Measurements from ENCODE around the gene CD9. TPM values are rescaled to one million over a fixed set of nuclear protein-coding genes. Genes with fewer than 3 reads are reported as not detected.

The CD9 gene
- polyA plus RNA-seq, 1 of the 3 experiments (the other 2 are of a cell fraction), result 76.6 TPM

DNA sequence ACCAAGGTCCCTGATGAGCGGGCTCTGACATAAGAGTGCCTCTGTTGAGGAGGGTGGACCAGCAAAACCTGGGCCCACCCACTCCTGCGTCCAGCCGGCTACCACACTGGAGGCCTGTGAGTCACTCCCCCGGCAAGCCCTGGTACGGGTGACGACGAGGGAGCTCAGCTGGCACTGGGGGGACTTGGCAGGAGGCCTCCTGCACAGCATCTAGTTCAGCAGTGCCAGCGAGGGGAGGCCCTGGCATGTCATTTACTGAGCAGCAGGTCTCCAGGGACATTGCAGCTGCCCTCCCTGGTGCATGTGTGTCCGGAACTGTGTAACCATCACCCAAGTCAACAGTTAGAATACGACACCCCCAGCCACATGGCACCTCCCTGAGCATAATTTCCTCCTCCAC, 24.4 kb downstream of the CD9 start:
- DNase-seq, result no peak
- no peaks in the 10 kb centered on the region for H3K27me3 ChIP-seq (ENCODE audit: insufficient read depth)
- H3K9ac ChIP-seq, result no peak overlapping the region
- H4K20me1 ChIP-seq (ENCODE audit: insufficient read depth), result no peaks in the 10 kb centered on the region
- TF ChIP-seq FOXM1 (IDR thresholded peaks at IDR 0.05; ENCODE audit: low read depth) (no peak), RXRA (IDR thresholded peaks at IDR 0.05; ENCODE audit: borderline replicate concordance, low read depth) (no peak), RAD21 (IDR thresholded peaks at IDR 0.05; ENCODE audit: low read length) (no peak), REST (IDR thresholded peaks at IDR 0.05; ENCODE audit: low read depth, low read length) (no peak), YY1 (IDR thresholded peaks at IDR 0.05; ENCODE audit: low read depth) (no peak), FOXJ3 (CRISPR knock-in tag; IDR thresholded peaks at IDR 0.05) (no peak), NRF1 (IDR thresholded peaks at IDR 0.05; ENCODE audit: low read depth, low read length) (no peak), TAF1 (IDR thresholded peaks at IDR 0.05; ENCODE audit: borderline replicate concordance, low read depth, low read length) (no peak), EZH2phosphoT487 (IDR thresholded peaks at IDR 0.05; ENCODE audit: borderline replicate concordance, low read depth) (no peak), SMC3 (IDR thresholded peaks at IDR 0.05; ENCODE audit: low read depth, low read length) (no peak), NFIC (IDR thresholded peaks at IDR 0.05; ENCODE audit: borderline replicate concordance) (peak; percentile 42; the same call in 1 of the 2 replicates), IRF3 (IDR thresholded peaks at IDR 0.05; ENCODE audit: low read depth, low read length) (no peak), FOSL2 (IDR thresholded peaks at IDR 0.05; ENCODE audit: borderline replicate concordance, low read depth) (peak; percentile 23; the same call in 1 of the 2 replicates), SIN3A (IDR thresholded peaks at IDR 0.05; ENCODE audit: borderline replicate concordance, low read depth, low read length) (no peak), TCF12 (IDR thresholded peaks at IDR 0.05) (peak; percentile 24; the same call in 1 of the 2 replicates), GABPA (IDR thresholded peaks at IDR 0.05; ENCODE audit: low read depth) (no peak), ELF1 (IDR thresholded peaks at IDR 0.05) (no peak), CHD2 (IDR thresholded peaks at IDR 0.05; ENCODE audit: low read length, partially characterized antibody) (no peak), TEAD4 (IDR thresholded peaks at IDR 0.05; ENCODE audit: borderline replicate concordance, insufficient read depth) (no peak), JUND (IDR thresholded peaks at IDR 0.05) (0 out of 2 replicates have a peak, but pooled peaks have one; percentile 9), RFX5 (IDR thresholded peaks at IDR 0.05; ENCODE audit: low read length) (no peak), RCOR1 (IDR thresholded peaks at IDR 0.05; ENCODE audit: low read length) (no peak), CTCF (IDR thresholded peaks at IDR 0.05) (no peak)
- TF ChIP-seq, protein P1, sequence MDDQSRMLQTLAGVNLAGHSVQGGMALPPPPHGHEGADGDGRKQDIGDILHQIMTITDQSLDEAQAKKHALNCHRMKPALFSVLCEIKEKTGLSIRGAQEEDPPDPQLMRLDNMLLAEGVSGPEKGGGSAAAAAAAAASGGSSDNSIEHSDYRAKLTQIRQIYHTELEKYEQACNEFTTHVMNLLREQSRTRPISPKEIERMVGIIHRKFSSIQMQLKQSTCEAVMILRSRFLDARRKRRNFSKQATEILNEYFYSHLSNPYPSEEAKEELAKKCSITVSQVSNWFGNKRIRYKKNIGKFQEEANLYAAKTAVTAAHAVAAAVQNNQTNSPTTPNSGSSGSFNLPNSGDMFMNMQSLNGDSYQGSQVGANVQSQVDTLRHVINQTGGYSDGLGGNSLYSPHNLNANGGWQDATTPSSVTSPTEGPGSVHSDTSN (IDR thresholded peaks at IDR 0.05), result no peak
- TF ChIP-seq, protein P2, sequence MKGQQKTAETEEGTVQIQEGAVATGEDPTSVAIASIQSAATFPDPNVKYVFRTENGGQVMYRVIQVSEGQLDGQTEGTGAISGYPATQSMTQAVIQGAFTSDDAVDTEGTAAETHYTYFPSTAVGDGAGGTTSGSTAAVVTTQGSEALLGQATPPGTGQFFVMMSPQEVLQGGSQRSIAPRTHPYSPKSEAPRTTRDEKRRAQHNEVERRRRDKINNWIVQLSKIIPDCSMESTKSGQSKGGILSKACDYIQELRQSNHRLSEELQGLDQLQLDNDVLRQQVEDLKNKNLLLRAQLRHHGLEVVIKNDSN (IDR thresholded peaks at IDR 0.05; ENCODE audit: borderline replicate concordance, low read depth), result no peak
- no peak overlapping the region; a peak in 1 of 4 replicates for H3K27ac ChIP-seq (ENCODE audit: low read depth in 2 of 2, low read length in 1 of 2)
- no peak overlapping the region for H2AFZ ChIP-seq (ENCODE audit: low read depth)
- 75% methylated on average over 6 of the region's 10 CpGs for WGBS (ENCODE audit: low lambda C conversion rate)
- no peaks in the 10 kb centered on the region for H3K9me2 ChIP-seq
- no peak overlapping the region for H3K4me3 ChIP-seq (ENCODE audit: low read depth in 2 of 2, low read length in 1 of 2)
- ChIA-PET POLR2A (no interaction called here), CTCF (interaction anchor here (1.1 to 1.5 kb wide), 2 partner anchors 10 to 168 kb away, joined by 3 read pairs; no protein-coding TSS in a partner anchor)
- H3F3A ChIP-seq (replicated peaks; ENCODE audit: insufficient read depth), result no peaks in the 10 kb centered on the region
- H3K36me3 ChIP-seq (replicated peaks in 1 of 2; ENCODE audit: control insufficient read depth in 1 of 2, insufficient read depth in 2 of 2, low read length in 1 of 2), result peaks cover 0 to 2% of the 10 kb centered on the region in 2 experiments
- no peaks in the 10 kb centered on the region for H3K9me3 ChIP-seq
- no peak overlapping the region for H3K4me2 ChIP-seq
- no peaks in the 10 kb centered on the region for H3K79me2 ChIP-seq (ENCODE audit: insufficient read depth)
- peaks cover 7 to 43% of the 10 kb centered on the region in 2 experiments; a peak in 2 of 4 replicates for H3K4me1 ChIP-seq (ENCODE audit: control insufficient read depth in 1 of 2, insufficient read depth in 2 of 2, low read depth in 1 of 2, low read length in 1 of 2)
